Suprapubic skin (tissue), 4 donors: ENCODE measurements around the gene LCN12.

Source experiments
- POLR2A ChIP-seq, 2 donors: fragments of 450-650 bp; IDR thresholded peaks; one replicate each; pipeline ENCODE4 v1.6.1; 2017; ENCODE audit warnings: antibody characterized with exemption in 2 of 2, mild to moderate bottlenecking in 2 of 2, moderate library complexity in 2 of 2
- POLR2AphosphoS5 ChIP-seq, 3 donors: sonication (generic); formaldehyde crosslinking; IDR thresholded peaks; one replicate each; pipeline ENCODE4 v1.6.1; 2017; ENCODE audit warnings: antibody characterized with exemption in 3 of 3
- TF ChIP-seq, protein P1 (sequence below), 2 donors: fragments of 200-600 bp in 1 of 2; fragments of 450-650 bp in 1 of 2; sonication (generic) in 1 of 2; IDR thresholded peaks; one replicate each; pipeline ENCODE4 v1.5.1; 2016 to 2019; ENCODE audit warnings: antibody characterized with exemption in 2 of 2, mild to moderate bottlenecking in 1 of 2, moderate library complexity in 1 of 2

DNA sequence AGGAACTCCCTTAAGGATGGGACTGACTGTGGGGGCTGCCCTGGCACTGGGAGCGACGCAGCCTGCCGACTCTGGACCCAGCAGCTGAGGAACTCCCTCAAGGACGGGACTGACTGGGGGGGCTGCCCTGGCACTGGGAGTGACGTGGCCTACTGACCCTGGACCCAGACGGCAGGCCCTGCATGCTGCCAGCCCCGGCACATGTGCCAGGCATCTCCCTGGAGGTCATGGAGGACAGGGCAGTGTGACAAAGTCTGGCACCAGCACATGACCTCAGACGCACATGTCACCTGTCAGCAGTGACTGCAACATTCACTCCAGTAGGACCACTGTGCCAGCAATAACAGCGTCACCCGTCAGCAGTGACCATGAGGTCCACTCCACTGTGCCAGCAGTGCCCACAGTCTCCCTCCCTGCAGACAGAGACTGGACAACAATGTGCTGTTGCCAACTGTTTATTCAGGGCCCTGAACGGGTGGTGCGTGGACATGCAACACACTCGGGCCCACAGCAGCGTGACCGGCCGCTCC, 12.0 kb upstream of the LCN12 start:
- TF ChIP-seq, protein P1, sequence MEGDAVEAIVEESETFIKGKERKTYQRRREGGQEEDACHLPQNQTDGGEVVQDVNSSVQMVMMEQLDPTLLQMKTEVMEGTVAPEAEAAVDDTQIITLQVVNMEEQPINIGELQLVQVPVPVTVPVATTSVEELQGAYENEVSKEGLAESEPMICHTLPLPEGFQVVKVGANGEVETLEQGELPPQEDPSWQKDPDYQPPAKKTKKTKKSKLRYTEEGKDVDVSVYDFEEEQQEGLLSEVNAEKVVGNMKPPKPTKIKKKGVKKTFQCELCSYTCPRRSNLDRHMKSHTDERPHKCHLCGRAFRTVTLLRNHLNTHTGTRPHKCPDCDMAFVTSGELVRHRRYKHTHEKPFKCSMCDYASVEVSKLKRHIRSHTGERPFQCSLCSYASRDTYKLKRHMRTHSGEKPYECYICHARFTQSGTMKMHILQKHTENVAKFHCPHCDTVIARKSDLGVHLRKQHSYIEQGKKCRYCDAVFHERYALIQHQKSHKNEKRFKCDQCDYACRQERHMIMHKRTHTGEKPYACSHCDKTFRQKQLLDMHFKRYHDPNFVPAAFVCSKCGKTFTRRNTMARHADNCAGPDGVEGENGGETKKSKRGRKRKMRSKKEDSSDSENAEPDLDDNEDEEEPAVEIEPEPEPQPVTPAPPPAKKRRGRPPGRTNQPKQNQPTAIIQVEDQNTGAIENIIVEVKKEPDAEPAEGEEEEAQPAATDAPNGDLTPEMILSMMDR (IDR thresholded peaks at IDR 0.05) = no peak
- TF ChIP-seq POLR2A (IDR thresholded peaks at IDR 0.05) (no peak), POLR2AphosphoS5 (IDR thresholded peaks at IDR 0.05) (no peak)
